ENCODE data around the gene UBE2J2. TPM values are rescaled to one million over a fixed set of nuclear protein-coding genes. Genes with fewer than 3 reads are reported as not detected.

Gene UBE2J2
- polyA plus RNA-seq, 4 donors: 47.7 to 57.5 (median 52.6) TPM

- no peak for DNase-seq (ENCODE audit: low read depth in 4 of 4, low spot score in 3 of 4)
Observed at GRCh38 chr1:1242461-1243265, 31.0 kb downstream of the UBE2J2 start.

- DNase-seq (ENCODE audit: low read depth in 4 of 4, low spot score in 3 of 4): no peak
Observed at GRCh38 chr1:1241588-1242219, 31.9 kb downstream of the UBE2J2 start.

- no peak for DNase-seq (ENCODE audit: low read depth in 4 of 4, low spot score in 3 of 4)
Observed at GRCh38 chr1:1240822-1241587, 32.6 kb downstream of the UBE2J2 start.

GRCh38 chr1:1240348-1240732 lies 33.3 kb downstream of the UBE2J2 start:
- DNase-seq (ENCODE audit: low read depth in 4 of 4, low spot score in 3 of 4): no peak

GRCh38 chr1:1239614-1240347 lies 33.9 kb downstream of the UBE2J2 start:
- no peak for DNase-seq (ENCODE audit: low read depth in 4 of 4, low spot score in 3 of 4)

GRCh38 chr1:1239227-1239613 lies 34.4 kb downstream of the UBE2J2 start:
- no peak for DNase-seq (ENCODE audit: low read depth in 4 of 4, low spot score in 3 of 4)

GRCh38 chr1:1238702-1239178 lies 34.9 kb downstream of the UBE2J2 start:
- DNase-seq (ENCODE audit: low read depth in 4 of 4, low spot score in 3 of 4): no peak

- DNase-seq (ENCODE audit: low read depth in 4 of 4, low spot score in 3 of 4): no peak
Observed at GRCh38 chr1:1237874-1238701, 35.6 kb downstream of the UBE2J2 start.

- no peak for DNase-seq (ENCODE audit: low read depth in 4 of 4, low spot score in 3 of 4)
Observed at GRCh38 chr1:1236945-1237873, 36.4 kb downstream of the UBE2J2 start.

GRCh38 chr1:1236176-1236763 lies 37.4 kb downstream of the UBE2J2 start:
- DNase-seq (ENCODE audit: low read depth in 4 of 4, low spot score in 3 of 4): no peak

- no peak for DNase-seq (ENCODE audit: low read depth in 4 of 4, low spot score in 3 of 4)
Observed at GRCh38 chr1:1235016-1235744, 38.5 kb downstream of the UBE2J2 start.

- DNase-seq (ENCODE audit: low read depth in 4 of 4, low spot score in 3 of 4): no peak
Observed at GRCh38 chr1:1234180-1234808, 39.4 kb downstream of the UBE2J2 start.

- no peak for DNase-seq (ENCODE audit: low read depth in 4 of 4, low spot score in 3 of 4)
Observed at GRCh38 chr1:1233567-1233892, 40.1 kb downstream of the UBE2J2 start.

GRCh38 chr1:1232796-1233566 lies 40.7 kb downstream of the UBE2J2 start:
- DNase-seq (ENCODE audit: low read depth in 4 of 4, low spot score in 3 of 4): no peak

GRCh38 chr1:1232208-1232795 lies 41.4 kb downstream of the UBE2J2 start, which contains the start of gene B3GALT6:
Gene B3GALT6, plus strand, starts transcription at chr1:1232237. Its CDS starts 42 bp downstream, at chr1:1232279.
- no peak for DNase-seq (ENCODE audit: low read depth in 4 of 4, low spot score in 3 of 4)

Data from right renal pelvis (tissue), 4 donors.